Measurements from ENCODE around the gene BPNT1.
"Not testable (repeated sequence)": the region's sequence is repeated elsewhere in the genome, so short reads cannot be mapped to it uniquely, and the experiment has no call there.

BPNT1 gene

GRCh38 chr1:220084460-220084859, 5.1 kb downstream of the BPNT1 start:
- DNase-seq (ENCODE audit: low read depth in 2 of 2, low spot score in 1 of 2) = no peak

- no peak for DNase-seq (ENCODE audit: low read depth in 2 of 2, low spot score in 1 of 2)
Observed at GRCh38 chr1:220077887-220078286, 11.7 kb downstream of the BPNT1 start.

DNA sequence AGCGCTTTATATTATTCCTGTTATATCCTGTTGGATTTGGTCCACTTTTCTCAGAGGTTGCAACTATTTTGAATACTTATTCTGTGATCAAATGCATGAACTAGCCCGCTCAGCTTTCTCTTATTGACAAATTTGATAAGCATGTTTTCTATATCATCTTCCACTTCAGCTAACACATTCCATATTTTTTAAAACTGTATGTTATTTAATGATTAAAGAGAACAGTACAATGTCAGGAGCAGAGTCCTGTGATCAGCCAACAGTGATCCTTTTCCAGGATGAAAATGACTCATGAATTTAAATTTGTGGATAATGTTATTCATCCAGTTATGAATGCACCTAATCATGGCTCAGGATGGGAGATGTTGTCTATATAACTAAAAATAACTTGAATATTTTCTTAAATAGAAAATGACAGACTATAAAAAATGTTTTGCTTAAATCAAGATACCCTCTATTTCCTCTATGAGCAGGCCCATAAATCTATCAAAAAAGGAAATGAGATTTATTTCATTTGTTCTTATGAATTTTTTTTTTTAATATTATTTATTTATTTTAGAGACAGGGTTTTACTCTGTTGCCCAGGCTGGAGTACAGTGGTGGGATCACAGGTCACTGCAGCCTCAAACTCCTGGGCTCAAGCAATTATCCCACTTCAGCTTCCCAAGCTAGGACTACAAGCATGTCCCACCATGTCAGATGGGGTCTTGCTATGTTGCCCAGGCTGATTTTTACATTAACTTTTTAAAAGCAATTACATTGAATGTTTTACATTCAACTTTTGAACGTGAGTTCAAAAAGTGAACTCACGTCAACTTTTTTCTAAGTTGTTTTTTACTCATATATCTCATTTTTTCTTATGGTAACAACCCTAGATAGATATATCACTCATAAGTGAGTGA, 12.5 kb downstream of the BPNT1 start:
- DNase-seq (ENCODE audit: low read depth in 2 of 2, low spot score in 1 of 2) = no peak

GRCh38 chr1:220067269-220068204, 22.1 kb downstream of the BPNT1 start:
- DNase-seq (ENCODE audit: low read depth in 2 of 2, low spot score in 1 of 2) = no peak

GRCh38 chr1:220062629-220063028, 27.0 kb downstream of the BPNT1 start:
- DNase-seq (ENCODE audit: low read depth in 2 of 2, low spot score in 1 of 2) = no peak

DNA sequence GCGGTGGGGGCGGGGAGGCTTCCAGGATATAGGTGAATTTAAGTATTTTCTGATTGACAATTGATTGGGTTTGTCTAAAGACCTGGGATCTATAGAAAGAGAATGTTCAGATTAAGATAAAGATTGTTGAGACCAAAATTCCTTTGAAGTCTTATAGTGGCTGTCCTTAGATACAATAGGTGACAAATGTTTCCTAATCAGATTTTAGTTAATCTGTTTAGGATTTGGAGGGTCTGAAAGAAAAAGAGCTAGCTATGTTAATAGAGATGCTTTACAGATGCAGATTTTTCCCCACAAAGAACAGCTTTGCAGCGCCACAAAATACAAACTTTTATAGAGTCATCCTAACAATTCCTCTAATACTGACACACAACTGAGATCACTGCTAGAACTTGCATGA, 28.7 kb downstream of the BPNT1 start:
- no peak for DNase-seq (ENCODE audit: low read depth in 2 of 2, low spot score in 1 of 2)

DNA sequence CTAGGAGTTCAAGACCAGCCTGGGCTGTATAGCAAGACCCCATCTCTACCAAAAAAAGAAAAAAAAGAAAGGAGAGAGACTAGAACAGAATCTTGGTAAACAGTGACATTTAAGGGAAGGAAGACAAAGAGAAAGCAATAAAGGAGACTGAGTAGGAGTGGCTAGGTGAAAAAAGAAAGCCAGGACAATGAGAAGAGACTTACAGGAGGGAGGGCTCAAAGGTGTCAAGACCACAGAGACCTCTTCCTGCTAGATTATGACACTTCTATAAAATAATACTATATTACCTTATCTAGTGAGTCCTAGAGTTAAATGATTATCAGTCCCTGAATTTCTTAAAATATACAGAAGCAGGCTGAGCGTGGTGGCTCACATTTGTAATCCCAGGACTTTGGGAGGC, 33.2 kb downstream of the BPNT1 start:
- no peak for DNase-seq (ENCODE audit: low read depth in 2 of 2, low spot score in 1 of 2)

DNA sequence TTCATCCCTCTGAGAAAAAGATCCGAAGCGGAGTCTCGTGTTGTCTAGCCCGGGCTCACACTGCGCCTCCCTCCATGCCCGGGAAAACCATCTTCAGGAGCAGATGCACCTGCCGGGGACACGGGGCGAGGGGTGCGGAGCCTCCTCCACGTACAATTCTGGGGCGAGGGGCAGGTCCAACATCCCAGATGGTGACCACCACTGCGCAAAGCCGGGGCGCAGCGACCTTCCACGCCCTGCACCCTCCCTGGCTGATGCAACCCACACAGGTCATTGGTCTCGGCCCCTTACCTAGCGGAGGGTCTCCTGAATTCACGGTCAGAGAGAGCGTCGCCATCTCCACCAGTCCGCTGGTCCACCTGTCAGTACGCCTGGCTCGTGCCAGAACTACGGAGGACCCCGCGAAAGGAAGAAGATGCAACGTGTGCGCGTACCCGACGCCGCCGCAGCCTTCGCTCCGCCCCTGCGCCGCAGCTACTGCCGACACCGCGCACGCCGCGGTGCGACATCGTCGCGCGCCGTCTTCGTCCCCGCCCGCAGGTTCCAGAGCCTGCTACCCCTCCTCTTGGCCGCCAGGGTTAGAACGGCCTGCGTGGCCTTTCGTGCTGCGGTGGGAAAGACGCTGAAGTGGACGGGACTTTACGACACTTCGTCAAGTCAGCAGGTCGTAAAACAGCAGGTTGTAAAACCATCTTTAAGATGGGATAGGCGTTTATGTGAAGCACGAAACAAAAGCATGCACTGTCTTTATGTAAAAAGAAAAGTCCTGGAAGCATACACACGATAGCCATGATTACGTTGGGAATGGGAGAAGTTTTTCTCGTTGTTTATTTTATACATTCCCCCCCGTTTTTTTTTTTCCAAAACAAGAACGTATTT, 43.3 kb downstream of the BPNT1 start, which contains the start of gene EPRS1:
Gene EPRS1, minus strand, starts transcription at position 454 of the 879 bp plus-strand sequence. Its CDS starts 117 bp downstream, at position 337.
- peak; percentile 79 to 92 for DNase-seq (ENCODE audit: low read depth in 2 of 2, low spot score in 1 of 2)

GRCh38 chr1:220045356-220046051, 44.1 kb downstream of the BPNT1 start:
- DNase-seq (ENCODE audit: low read depth in 2 of 2, low spot score in 1 of 2) = no peak

DNA sequence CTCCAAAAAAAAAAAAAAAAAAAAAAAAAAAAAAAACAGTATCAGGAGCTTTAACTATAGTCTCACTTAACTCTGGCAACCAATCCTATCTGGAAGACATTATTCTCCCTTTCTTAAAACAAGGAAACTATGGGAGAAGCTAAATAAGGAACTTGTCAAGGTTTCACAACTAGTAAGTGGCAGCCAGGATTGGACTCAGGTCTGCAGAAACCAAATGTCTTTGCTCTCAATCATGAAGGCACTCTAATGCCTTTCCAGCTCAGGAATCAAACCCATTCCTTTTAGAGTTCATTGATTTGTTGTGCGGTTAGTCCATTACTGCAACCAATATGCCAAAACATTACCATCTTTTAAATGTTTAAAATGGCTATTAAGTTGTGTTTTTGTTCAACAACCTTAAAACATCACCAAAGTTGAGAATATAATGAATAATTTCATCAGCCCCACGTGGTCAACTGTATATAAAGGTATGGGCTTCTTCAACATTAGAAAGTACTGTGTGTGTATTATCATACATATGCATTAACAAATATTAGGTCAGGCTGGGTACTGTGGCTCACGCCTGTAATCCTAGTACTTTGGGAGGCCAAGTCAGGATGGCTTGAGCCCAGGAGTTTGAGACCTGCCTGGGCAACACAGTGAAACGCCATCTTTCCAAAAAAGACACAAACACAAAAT, 44.8 kb downstream of the BPNT1 start:
- DNase-seq (ENCODE audit: low read depth in 2 of 2, low spot score in 1 of 2) = no peak

GRCh38 chr1:220043646-220044045, 45.9 kb downstream of the BPNT1 start:
- no peak for DNase-seq (ENCODE audit: low read depth in 2 of 2, low spot score in 1 of 2)

DNA sequence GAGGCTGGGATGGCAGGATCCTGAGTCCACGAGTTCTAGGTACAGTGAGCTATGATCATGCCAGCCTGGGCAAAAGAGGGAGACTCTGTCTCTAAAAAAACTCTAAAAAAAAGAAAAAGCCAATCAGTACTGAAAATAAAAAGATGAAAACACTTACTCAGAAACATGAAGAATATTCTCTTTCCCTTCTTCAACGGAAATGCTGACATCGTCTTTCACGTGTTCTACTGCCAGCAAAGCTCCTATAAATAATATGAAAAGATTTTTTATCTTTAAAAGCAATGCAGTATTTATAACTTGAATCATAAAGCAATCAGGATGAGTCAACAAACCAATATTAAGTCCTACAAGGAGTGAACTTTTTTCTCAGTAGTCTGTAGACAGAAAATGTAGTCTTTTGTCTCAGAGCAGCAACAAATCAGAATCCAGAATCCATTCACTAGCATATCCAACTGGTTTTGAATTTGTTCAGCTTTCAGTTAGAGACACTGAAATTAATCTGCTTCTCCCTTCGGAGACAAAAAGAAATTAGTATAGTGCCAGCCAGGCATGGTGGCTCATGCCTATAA, 49.5 kb downstream of the BPNT1 start:
- DNase-seq (ENCODE audit: low read depth in 2 of 2, low spot score in 1 of 2) = no peak

- no peak for DNase-seq (ENCODE audit: low read depth in 2 of 2, low spot score in 1 of 2)
Observed at GRCh38 chr1:220038640-220039039, 50.9 kb downstream of the BPNT1 start.

DNA sequence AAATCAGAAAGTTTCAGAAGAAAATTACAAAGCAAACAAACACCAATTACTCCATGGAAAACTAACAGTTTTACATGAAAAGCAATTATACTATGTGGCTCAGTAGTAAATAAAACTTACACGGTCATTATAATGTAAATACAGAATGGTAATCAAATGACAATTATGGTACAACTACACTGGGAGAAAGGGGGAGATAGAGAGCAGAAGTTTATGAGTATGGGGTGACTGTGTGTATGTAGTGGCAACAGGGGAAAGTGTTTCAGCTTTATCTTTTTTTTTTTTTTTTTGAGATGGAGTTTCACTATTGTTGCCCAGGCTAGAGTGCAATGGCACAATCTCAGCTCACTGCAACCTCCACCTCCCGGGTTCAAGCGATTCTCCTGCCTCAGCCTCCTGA, 51.8 kb downstream of the BPNT1 start:
- DNase-seq (ENCODE audit: low read depth in 2 of 2, low spot score in 1 of 2) = not testable (repeated sequence)

- no peak for DNase-seq (ENCODE audit: low read depth in 2 of 2, low spot score in 1 of 2)
Observed at GRCh38 chr1:220032911-220033310, 56.7 kb downstream of the BPNT1 start.

GRCh38 chr1:220031287-220031686, 58.3 kb downstream of the BPNT1 start:
- DNase-seq (ENCODE audit: low read depth in 2 of 2, low spot score in 1 of 2) = no peak

GRCh38 chr1:220028346-220028895, 61.2 kb downstream of the BPNT1 start:
- no peak for DNase-seq (ENCODE audit: low read depth in 2 of 2, low spot score in 1 of 2)

DNA sequence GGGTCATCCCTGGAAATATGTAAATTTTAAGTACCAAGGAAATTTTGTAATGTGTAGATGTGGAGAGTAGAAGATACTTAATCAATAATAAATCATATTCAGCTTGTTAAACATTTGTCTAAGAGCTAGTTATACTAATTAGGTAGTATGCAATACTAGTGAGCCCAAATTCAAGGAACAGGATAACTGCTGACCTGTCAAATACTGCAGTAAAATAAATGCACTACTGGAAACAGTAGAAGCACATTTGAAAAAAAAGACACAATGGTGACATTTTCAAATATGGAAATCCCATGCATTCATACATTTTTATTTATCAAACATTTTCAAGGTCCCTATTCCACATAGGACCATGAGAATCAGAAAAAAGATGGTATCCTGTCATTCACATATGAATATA, 70.5 kb downstream of the BPNT1 start:
- DNase-seq (ENCODE audit: low read depth in 2 of 2, low spot score in 1 of 2) = no peak

DNA sequence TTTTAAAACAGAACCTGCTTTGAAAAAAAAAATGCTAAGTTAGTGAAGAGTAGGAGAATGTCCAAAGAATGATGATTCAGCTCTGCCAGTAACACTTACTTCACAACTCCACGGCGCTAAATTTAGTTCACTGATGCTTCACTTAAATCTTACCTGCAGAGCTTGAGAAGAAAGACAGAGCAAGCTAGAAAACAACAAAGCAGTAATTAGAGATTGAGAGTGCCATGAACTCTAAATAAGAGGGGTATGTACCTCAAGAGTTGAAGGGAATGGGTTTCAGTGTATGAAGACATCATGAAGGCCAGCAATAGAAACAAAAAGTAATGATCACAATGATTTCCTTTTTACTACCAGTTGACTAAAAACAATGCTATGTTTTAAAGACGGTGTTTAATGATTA, 76.1 kb downstream of the BPNT1 start:
- DNase-seq (ENCODE audit: low read depth in 2 of 2, low spot score in 1 of 2) = no peak

Measured in stimulated activated CD8-positive, alpha-beta memory T cell treated with anti-CD3 and anti-CD28 coated beads, Interleukin-4, amount 100 ng/mL, for 4 hours (primary cell).